HCT116 (cell line): Measurements from ENCODE around the gene DNAH7. TPM values are rescaled to one million over a fixed set of nuclear protein-coding genes. Genes with fewer than 3 reads are reported as not detected.

Source experiments
- ATAC-seq: fragments of 200-7000 bp; cut with Tn5 transposase; 2 replicates; pipeline ENCODE4 v1.9.1; 2020; ENCODE audit warnings: mild to moderate bottlenecking, moderate library complexity
- BruUV-seq: library from RNA; stranded (reverse); fragments of 400-500 nt; replicated peaks from 2 replicates; lab custom pipeline; 2021; lab: Mats Ljungman, UMichigan
- CTCF ChIA-PET: fragments of 300-600 bp; sonication (Branson Sonifier 250); formaldehyde crosslinking; loops from one replicate; lab custom pipeline; 2021; ENCODE audit warnings: antibody characterized with exemption; lab: Charles Lee
- POLR2A ChIA-PET: fragments of 300-600, 350-600 bp; sonication (Branson Sonifier 250); formaldehyde crosslinking; loops from one replicate; lab custom pipeline; 2021; ENCODE audit warnings: antibody characterized with exemption; lab: Charles Lee
- RAD21 ChIA-PET, 2 experiments: fragments of 300-600 bp; sonication (Branson Sonifier 250); formaldehyde crosslinking; loops; one replicate each; lab custom pipeline; 2023; ENCODE audit warnings: low total read pairs in 2 of 2; ENCODE audit not compliant: uncharacterized antibody in 2 of 2, unreplicated experiment in 2 of 2, low non-redundant PET in 1 of 2; lab: Charles Lee
- DNase-seq: peaks from one replicate; pipeline ENCODE4 v3.0.0-alpha.2; 2010; ENCODE audit warnings: low read depth, low spot score
- H2AFZ ChIP-seq: fragments of 200-600 bp; shearing (Covaris generic), sonication (generic); 2 replicates; pipeline ENCODE4 v1.6.1; 2017; ENCODE audit warnings: low read depth, mixed run types, mixed read lengths, antibody characterized with exemption, low read length; ENCODE audit not compliant: poor library complexity, severe bottlenecking
- H3K27ac ChIP-seq: 2 replicates; pipeline ENCODE4 v1.5.1; 2012; ENCODE audit warnings: low read depth, low read length
- H3K27me3 ChIP-seq: fragments of 200-600 bp; sonication (generic); 2 replicates; pipeline ENCODE4 v1.6.1; 2016; ENCODE audit warnings: mixed run types, low read length, mixed read lengths; ENCODE audit not compliant: insufficient read depth
- H3K36me3 ChIP-seq, 2 experiments: fragments of 200-500 bp in 1 of 2; fragments of 200-600 bp in 1 of 2; sonication (Bioruptor generic) in 1 of 2; sonication (generic) in 1 of 2; 2 replicates each; pipeline versions ENCODE4 v1.5.1 to v1.6.1; 2014 to 2016; ENCODE audit warnings: low read length in 2 of 2, inconsistent platforms in 1 of 2, mixed read lengths in 1 of 2, mixed run types in 1 of 2; ENCODE audit not compliant: insufficient read depth in 2 of 2, control insufficient read depth in 1 of 2
- H3K4me1 ChIP-seq, 2 experiments: fragments of 200-600 bp in 1 of 2; sonication (generic) in 1 of 2; 2 replicates each; pipeline versions ENCODE4 v1.5.1 to v1.6.1; 2012 to 2017; ENCODE audit warnings: low read length in 2 of 2, inconsistent platforms in 1 of 2, mild to moderate bottlenecking in 1 of 2, mixed read lengths in 1 of 2, mixed run types in 1 of 2, moderate library complexity in 1 of 2; ENCODE audit not compliant: insufficient read depth in 2 of 2, control insufficient read depth in 1 of 2
- H3K4me2 ChIP-seq: fragments of 200-600 bp; sonication (generic); 2 replicates; pipeline ENCODE4 v1.6.1; 2017; ENCODE audit warnings: mixed run types, low read length, mixed read lengths
- H3K4me3 ChIP-seq, 2 experiments: fragments of 200-600 bp in 1 of 2; sonication (generic) in 1 of 2; replicated peaks in 1 of 2; 2 replicates each; pipeline ENCODE4 v1.5.1; 2011 to 2016; ENCODE audit warnings: low read length in 2 of 2, control low read depth in 1 of 2, low read depth in 1 of 2, mild to moderate bottlenecking in 1 of 2, mixed read lengths in 1 of 2, mixed run types in 1 of 2
- H3K79me2 ChIP-seq: fragments of 200-600 bp; sonication (generic); 2 replicates; pipeline ENCODE4 v1.6.1; 2017; ENCODE audit warnings: mild to moderate bottlenecking, mixed run types, low read length, moderate library complexity, mixed read lengths; ENCODE audit not compliant: insufficient read depth
- H3K9ac ChIP-seq: fragments of 200-600 bp; sonication (generic); 2 replicates; pipeline ENCODE4 v1.6.1; 2016; ENCODE audit warnings: low read length, mixed read lengths
- H3K9me2 ChIP-seq: fragments of 200-600 bp; sonication (generic), shearing (Covaris generic); 2 replicates; pipeline ENCODE4 v1.6.1; 2017; ENCODE audit warnings: mixed run types, mild to moderate bottlenecking, moderate library complexity; ENCODE audit not compliant: insufficient read depth
- H3K9me3 ChIP-seq, 2 experiments: fragments of 200-500 bp in 1 of 2; fragments of 200-600 bp in 1 of 2; sonication (Bioruptor generic) in 1 of 2; sonication (generic) in 1 of 2; 2 replicates each; pipeline ENCODE4 v1.6.1; 2014 to 2017; ENCODE audit warnings: low read length in 2 of 2, mixed read lengths in 2 of 2, inconsistent platforms in 1 of 2, low read depth in 1 of 2, mild to moderate bottlenecking in 1 of 2, mixed run types in 1 of 2, moderate library complexity in 1 of 2; ENCODE audit not compliant: control insufficient read depth in 1 of 2, insufficient read depth in 1 of 2
- H4K20me1 ChIP-seq: fragments of 200-600 bp; sonication (generic), shearing (Covaris generic); 2 replicates; pipeline ENCODE4 v1.6.1; 2017; ENCODE audit warnings: mixed run types, mild to moderate bottlenecking, moderate library complexity; ENCODE audit not compliant: insufficient read depth
- CEBPB ChIP-seq: IDR thresholded peaks from 2 replicates; pipeline ENCODE4 v1.6.1; 2012; ENCODE audit warnings: low read depth
- JUND ChIP-seq: IDR thresholded peaks from 2 replicates; pipeline ENCODE4 v1.6.1; 2012
- POLR2AphosphoS5 ChIP-seq: IDR thresholded peaks from 2 replicates; pipeline ENCODE4 v1.6.1; 2011; ENCODE audit warnings: mild to moderate bottlenecking, low read depth, low read length, moderate library complexity
- RAD21 ChIP-seq: IDR thresholded peaks from 2 replicates; pipeline ENCODE4 v1.6.1; 2012; ENCODE audit warnings: low read depth, mild to moderate bottlenecking
- SIN3A ChIP-seq: IDR thresholded peaks from 2 replicates; pipeline ENCODE4 v1.6.1; 2012; ENCODE audit warnings: low read depth
- SP1 ChIP-seq: IDR thresholded peaks from 2 replicates; pipeline ENCODE4 v1.6.1; 2012; ENCODE audit warnings: low read depth
- TCF7L2 ChIP-seq: IDR thresholded peaks from 2 replicates; pipeline ENCODE4 v1.7.0; 2011; ENCODE audit warnings: borderline replicate concordance, inconsistent platforms; ENCODE audit not compliant: insufficient read depth, insufficient read length; ENCODE audit errors: extremely low read depth
- YY1 ChIP-seq: IDR thresholded peaks from 2 replicates; pipeline ENCODE4 v1.6.1; 2011; ENCODE audit warnings: low read length, low read depth, moderate library complexity, mild to moderate bottlenecking; ENCODE audit not compliant: insufficient replicate concordance; ENCODE audit errors: extremely low read depth
- ZNF274 ChIP-seq: fragments of 200-500 bp; sonication (Bioruptor generic); IDR thresholded peaks from 2 replicates; pipeline ENCODE4 v1.6.1; 2014; ENCODE audit warnings: mild to moderate bottlenecking, low read depth, low read length, inconsistent platforms
- intact Hi-C: fragments of 100-400 bp; cut with micrococcal nuclease; formaldehyde crosslinking; loops from 2 replicates; pipeline ENCODE4 v1.10.0; 2022
- total RNA-seq: library from RNA; stranded (reverse); gene quantifications from one replicate; pipeline ENCODE4 v1.2.1, GENCODE V29; 2021; ENCODE audit not compliant: unreplicated experiment
- TF ChIP-seq, protein P1 (sequence below), 3 experiments: fragments of 200-600 bp in 1 of 3; sonication (generic) in 1 of 3; IDR thresholded peaks in 2 of 3; conservative IDR thresholded peaks in 1 of 3; 2 replicates each; pipeline ENCODE4 v1.5.1; 2012 to 2017; ENCODE audit warnings: low read depth in 2 of 3, low read length in 2 of 3, antibody characterized with exemption in 1 of 3, borderline replicate concordance in 1 of 3, control low read depth in 1 of 3, mild to moderate bottlenecking in 1 of 3, mixed read lengths in 1 of 3, mixed run types in 1 of 3, moderate library complexity in 1 of 3; ENCODE audit not compliant: insufficient read depth in 1 of 3
- TF ChIP-seq, protein P2 (sequence below): IDR thresholded peaks from 2 replicates; pipeline ENCODE4 v1.6.1; 2012; ENCODE audit warnings: low read depth

DNAH7 gene
- total RNA-seq, 1 experiment from 2014 or later = not detected

DNA sequence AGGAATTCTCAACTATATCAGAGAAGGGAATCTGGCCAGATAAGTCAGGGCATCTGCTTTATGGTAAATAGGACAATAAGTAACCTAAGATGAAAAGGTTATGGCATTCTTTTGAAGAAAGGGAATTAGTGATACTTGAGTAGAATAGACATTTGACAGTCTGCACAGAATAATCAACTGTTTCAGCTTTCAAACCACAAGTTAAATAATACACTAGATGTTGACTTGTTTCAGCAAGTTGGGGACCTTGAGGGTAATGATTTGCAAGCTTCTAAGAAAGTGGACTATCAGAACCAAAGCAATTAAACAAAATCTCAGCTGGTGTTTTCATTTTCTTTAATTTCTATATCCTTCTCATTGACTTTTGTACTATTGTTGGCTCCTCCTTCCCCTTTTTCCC lies 357.2 kb downstream of the DNAH7 start:
- Histone ChIP-seq H3K4me1 (no peaks in the 10 kb centered on the region; a peak in 1 of 4 replicates), H3K4me3 (no peak overlapping the region), H3K36me3 (peaks cover 0 to under 1% of the 10 kb centered on the region in 2 experiments; a peak in 1 of 4 replicates), H3K9me3 (no peaks in the 10 kb centered on the region), H3K9ac (no peak overlapping the region), H3K4me2 (no peak overlapping the region), H3K79me2 (peaks cover 8% of the 10 kb centered on the region), H3K9me2 (no peaks in the 10 kb centered on the region), H3K27me3 (no peaks in the 10 kb centered on the region), H4K20me1 (no peaks in the 10 kb centered on the region), H2AFZ (no peak overlapping the region), H3K27ac (no peak overlapping the region)
- DNase-seq (no peak), ATAC-seq (no peak)
- intact Hi-C loops = no loop called here
- ChIA-PET POLR2A (no interaction called here), CTCF (no interaction called here), RAD21 (no interaction called here)
- BruUV-seq = no TSS peak
- TF ChIP-seq, protein P1, sequence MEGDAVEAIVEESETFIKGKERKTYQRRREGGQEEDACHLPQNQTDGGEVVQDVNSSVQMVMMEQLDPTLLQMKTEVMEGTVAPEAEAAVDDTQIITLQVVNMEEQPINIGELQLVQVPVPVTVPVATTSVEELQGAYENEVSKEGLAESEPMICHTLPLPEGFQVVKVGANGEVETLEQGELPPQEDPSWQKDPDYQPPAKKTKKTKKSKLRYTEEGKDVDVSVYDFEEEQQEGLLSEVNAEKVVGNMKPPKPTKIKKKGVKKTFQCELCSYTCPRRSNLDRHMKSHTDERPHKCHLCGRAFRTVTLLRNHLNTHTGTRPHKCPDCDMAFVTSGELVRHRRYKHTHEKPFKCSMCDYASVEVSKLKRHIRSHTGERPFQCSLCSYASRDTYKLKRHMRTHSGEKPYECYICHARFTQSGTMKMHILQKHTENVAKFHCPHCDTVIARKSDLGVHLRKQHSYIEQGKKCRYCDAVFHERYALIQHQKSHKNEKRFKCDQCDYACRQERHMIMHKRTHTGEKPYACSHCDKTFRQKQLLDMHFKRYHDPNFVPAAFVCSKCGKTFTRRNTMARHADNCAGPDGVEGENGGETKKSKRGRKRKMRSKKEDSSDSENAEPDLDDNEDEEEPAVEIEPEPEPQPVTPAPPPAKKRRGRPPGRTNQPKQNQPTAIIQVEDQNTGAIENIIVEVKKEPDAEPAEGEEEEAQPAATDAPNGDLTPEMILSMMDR (IDR thresholded peaks at IDR 0.05 in 2 of 3, conservative IDR thresholded peaks at IDR 0.05 in 1 of 3; ENCODE audit: borderline replicate concordance in 1 of 3, insufficient read depth in 1 of 3, low read depth in 2 of 3, low read length in 2 of 3) = no peak
- TF ChIP-seq, all 23 proteins: peak for 0

DNA sequence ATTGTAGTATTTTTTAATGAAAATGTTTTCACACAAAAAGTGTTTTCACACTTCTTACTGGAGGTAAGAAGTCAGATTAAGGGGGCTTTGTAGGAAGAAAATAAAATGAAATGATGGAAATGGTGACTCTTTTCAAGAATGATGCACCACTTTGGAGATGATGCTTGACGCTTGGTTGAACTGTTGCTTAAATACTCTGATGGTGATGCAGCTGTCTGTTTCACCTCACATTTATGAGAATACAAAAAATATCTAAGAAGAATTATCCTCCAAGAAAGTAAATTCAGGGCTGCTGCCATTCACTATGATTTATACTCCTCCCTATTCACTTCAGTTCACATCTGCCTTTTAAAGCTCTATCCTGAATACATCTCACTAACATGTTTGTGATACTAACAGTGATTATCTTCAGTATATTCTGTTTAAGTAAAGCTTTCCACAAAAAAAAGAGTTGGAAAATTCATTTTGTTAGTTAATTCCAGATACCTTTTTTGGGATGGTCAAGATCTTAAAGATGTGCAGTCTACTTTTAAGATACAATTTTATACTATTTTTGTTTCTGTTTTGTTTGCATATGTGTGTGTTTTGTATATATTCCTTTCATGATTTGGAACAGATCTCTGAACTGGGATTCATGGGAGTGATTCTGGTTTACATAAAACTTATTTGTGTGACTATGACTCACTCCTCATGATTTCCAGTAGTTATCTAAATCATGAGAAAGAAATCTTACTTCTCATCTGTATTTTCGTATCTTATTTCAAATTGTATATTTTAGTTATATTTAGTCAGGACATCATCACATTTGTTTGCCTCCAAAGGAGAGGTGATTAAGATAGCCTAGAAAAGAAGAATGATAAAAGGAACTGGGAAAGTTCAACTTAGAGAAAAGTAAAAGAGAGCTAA lies 358.5 kb downstream of the DNAH7 start:
- RAD21 ChIA-PET = no interaction called here
- TF ChIP-seq SP1 = no peak
- no peak for TF ChIP-seq YY1
- no peak for TF ChIP-seq TCF7L2
- TF ChIP-seq SIN3A = no peak
- TF ChIP-seq ZNF274 = no peak
- TF ChIP-seq POLR2AphosphoS5 = no peak
- TF ChIP-seq, protein P2, sequence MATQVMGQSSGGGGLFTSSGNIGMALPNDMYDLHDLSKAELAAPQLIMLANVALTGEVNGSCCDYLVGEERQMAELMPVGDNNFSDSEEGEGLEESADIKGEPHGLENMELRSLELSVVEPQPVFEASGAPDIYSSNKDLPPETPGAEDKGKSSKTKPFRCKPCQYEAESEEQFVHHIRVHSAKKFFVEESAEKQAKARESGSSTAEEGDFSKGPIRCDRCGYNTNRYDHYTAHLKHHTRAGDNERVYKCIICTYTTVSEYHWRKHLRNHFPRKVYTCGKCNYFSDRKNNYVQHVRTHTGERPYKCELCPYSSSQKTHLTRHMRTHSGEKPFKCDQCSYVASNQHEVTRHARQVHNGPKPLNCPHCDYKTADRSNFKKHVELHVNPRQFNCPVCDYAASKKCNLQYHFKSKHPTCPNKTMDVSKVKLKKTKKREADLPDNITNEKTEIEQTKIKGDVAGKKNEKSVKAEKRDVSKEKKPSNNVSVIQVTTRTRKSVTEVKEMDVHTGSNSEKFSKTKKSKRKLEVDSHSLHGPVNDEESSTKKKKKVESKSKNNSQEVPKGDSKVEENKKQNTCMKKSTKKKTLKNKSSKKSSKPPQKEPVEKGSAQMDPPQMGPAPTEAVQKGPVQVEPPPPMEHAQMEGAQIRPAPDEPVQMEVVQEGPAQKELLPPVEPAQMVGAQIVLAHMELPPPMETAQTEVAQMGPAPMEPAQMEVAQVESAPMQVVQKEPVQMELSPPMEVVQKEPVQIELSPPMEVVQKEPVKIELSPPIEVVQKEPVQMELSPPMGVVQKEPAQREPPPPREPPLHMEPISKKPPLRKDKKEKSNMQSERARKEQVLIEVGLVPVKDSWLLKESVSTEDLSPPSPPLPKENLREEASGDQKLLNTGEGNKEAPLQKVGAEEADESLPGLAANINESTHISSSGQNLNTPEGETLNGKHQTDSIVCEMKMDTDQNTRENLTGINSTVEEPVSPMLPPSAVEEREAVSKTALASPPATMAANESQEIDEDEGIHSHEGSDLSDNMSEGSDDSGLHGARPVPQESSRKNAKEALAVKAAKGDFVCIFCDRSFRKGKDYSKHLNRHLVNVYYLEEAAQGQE = no peak
- no peak for TF ChIP-seq RAD21
- TF ChIP-seq JUND = no peak
- TF ChIP-seq CEBPB = no peak

More for the DNA sequence above, 358.5 kb downstream of the DNAH7 start:
- intact Hi-C loops = no loop called here
- Histone ChIP-seq H3K9ac (no peak overlapping the region), H3K4me1 (no peaks in the 10 kb centered on the region; a peak in 1 of 4 replicates), H3K79me2 (peaks cover 8% of the 10 kb centered on the region), H3K27ac (no peak overlapping the region), H3K36me3 (no peaks in the 10 kb centered on the region), H3K27me3 (no peaks in the 10 kb centered on the region), H3K4me3 (no peak overlapping the region), H2AFZ (no peak overlapping the region), H3K9me2 (no peaks in the 10 kb centered on the region), H3K4me2 (no peak overlapping the region), H3K9me3 (no peaks in the 10 kb centered on the region), H4K20me1 (no peaks in the 10 kb centered on the region)
- POLR2A ChIA-PET = no interaction called here
- ATAC-seq (no peak), DNase-seq (no peak)
- no TSS peak for BruUV-seq
- CTCF ChIA-PET = no interaction called here
